ENCODE results near the gene POGLUT2.

The POGLUT2 gene

DNA sequence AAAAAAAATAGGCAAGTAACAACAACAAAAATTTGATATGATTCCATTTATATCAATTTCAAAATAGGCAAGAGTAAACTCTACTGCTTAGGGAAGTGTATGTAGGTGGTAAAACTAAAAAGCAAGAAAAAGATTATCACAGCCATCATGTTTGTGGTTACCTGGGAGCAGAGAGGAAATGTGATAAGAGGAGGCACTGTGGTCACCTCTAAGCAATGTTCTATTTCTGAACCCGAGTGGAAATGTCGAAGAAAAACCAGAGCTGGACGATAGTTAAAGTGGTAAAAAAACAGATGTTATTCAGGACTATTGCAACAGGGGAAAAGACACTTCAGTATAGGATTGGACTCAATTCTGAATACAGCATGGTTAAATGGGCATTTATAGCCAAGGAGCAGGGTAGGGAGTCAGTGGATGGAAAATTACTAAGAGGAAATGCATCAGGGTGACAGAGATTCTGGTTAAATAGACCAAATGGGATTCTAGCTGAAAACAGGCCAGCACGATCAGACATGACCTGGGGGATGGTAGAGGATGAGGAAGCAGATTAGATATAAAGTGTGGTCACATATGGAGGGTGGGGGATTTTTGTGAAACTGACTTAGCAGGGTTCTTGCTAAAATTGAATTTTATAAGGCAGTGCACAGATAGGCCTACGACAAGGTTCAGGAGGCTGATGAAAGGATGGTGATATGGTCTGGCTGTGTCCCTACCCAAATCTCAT, 19.2 kb downstream of the POGLUT2 start:
- DNase-seq (ENCODE audit: extremely low spot score): no peak
- ChIA-PET CTCF (interaction anchor here (4.1 kb wide), 1 partner anchor 21 kb away, joined by 13 read pairs; no protein-coding TSS in a partner anchor), POLR2A (no interaction called here)
- TF ChIP-seq, protein P1, sequence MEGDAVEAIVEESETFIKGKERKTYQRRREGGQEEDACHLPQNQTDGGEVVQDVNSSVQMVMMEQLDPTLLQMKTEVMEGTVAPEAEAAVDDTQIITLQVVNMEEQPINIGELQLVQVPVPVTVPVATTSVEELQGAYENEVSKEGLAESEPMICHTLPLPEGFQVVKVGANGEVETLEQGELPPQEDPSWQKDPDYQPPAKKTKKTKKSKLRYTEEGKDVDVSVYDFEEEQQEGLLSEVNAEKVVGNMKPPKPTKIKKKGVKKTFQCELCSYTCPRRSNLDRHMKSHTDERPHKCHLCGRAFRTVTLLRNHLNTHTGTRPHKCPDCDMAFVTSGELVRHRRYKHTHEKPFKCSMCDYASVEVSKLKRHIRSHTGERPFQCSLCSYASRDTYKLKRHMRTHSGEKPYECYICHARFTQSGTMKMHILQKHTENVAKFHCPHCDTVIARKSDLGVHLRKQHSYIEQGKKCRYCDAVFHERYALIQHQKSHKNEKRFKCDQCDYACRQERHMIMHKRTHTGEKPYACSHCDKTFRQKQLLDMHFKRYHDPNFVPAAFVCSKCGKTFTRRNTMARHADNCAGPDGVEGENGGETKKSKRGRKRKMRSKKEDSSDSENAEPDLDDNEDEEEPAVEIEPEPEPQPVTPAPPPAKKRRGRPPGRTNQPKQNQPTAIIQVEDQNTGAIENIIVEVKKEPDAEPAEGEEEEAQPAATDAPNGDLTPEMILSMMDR (IDR thresholded peaks at IDR 0.05; ENCODE audit: control extremely low read depth, extremely low read depth, low read depth, missing control alignments): no peak

GRCh38 chr13:102777736-102778135, 21.0 kb downstream of the POGLUT2 start:
- TF ChIP-seq, protein P1 (IDR thresholded peaks at IDR 0.05; ENCODE audit: control extremely low read depth, extremely low read depth, low read depth, missing control alignments): no peak
- no peak for DNase-seq (ENCODE audit: extremely low spot score)
- ChIA-PET CTCF (no interaction called here), POLR2A (no interaction called here)

GRCh38 chr13:102776271-102776670, 22.5 kb downstream of the POGLUT2 start:
- POLR2A ChIA-PET: no interaction called here
- TF ChIP-seq, protein P1 (IDR thresholded peaks at IDR 0.05; ENCODE audit: control extremely low read depth, extremely low read depth, low read depth, missing control alignments): no peak
- no peak for DNase-seq (ENCODE audit: extremely low spot score)
- CTCF ChIA-PET: interaction anchor here (1.1 to 5.0 kb wide), 4 partner anchors 10 to 25 kb away, joined by 3 to 24 read pairs (median 3); no protein-coding TSS in a partner anchor

GRCh38 chr13:102774591-102775520, 23.9 kb downstream of the POGLUT2 start:
- CTCF ChIA-PET: interaction anchor here (1.1 to 5.0 kb wide), 4 partner anchors 23 to 195 kb away, joined by 3 to 24 read pairs (median 4); no protein-coding TSS in a partner anchor
- no peak for DNase-seq (ENCODE audit: extremely low spot score)
- POLR2A ChIA-PET: no interaction called here
- TF ChIP-seq, protein P1 (IDR thresholded peaks at IDR 0.05; ENCODE audit: control extremely low read depth, extremely low read depth, low read depth, missing control alignments): no peak

DNA sequence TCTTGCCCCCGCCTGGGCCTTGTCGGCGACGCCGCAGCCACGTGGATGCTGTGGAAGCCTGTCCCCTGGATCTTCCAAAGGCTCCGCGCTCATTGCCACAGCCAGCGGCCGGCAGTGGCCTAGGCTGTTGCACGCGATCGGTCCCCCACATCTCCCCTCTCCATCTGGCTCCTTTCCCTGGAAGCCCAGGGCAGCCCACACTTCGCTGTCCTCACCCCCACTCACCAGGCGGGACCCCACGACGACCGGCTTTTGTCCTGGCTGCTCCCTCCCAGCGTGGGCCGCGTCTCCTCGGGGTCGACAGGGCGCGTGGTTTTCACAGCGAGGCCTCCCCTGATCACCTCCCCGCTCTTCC, 24.6 kb downstream of the POGLUT2 start:
- CTCF ChIA-PET: interaction anchor here (0.8 to 5.0 kb wide), 6 partner anchors 9 to 194 kb away, joined by 3 to 24 read pairs (median 4); no protein-coding TSS in a partner anchor
- DNase-seq (ENCODE audit: extremely low spot score): peak; percentile 10
- TF ChIP-seq, protein P1 (IDR thresholded peaks at IDR 0.05; ENCODE audit: control extremely low read depth, extremely low read depth, low read depth, missing control alignments): no peak
- POLR2A ChIA-PET: interaction anchor here (0.8 kb wide), 1 partner anchor 26 kb away, joined by 3 read pairs; no protein-coding TSS in a partner anchor

Data from GM10248 (cell line).